Loucy (cell line): ENCODE measurements around the gene CLPSL1.

ENCODE experiments used
- EZH2phosphoT487 ChIP-seq: fragments of 200-600 bp; IDR thresholded peaks from 2 replicates; pipeline ENCODE4 v1.6.1; 2018; ENCODE audit warnings: antibody characterized with exemption, mild to moderate bottlenecking, moderate library complexity, borderline replicate concordance
- TF ChIP-seq, protein P1 (sequence below): fragments of 200-600 bp; sonication (generic); conservative IDR thresholded peaks from 2 replicates; pipeline ENCODE4 v1.5.1; 2014; ENCODE audit warnings: mild to moderate bottlenecking, antibody characterized with exemption, low read length

DNA sequence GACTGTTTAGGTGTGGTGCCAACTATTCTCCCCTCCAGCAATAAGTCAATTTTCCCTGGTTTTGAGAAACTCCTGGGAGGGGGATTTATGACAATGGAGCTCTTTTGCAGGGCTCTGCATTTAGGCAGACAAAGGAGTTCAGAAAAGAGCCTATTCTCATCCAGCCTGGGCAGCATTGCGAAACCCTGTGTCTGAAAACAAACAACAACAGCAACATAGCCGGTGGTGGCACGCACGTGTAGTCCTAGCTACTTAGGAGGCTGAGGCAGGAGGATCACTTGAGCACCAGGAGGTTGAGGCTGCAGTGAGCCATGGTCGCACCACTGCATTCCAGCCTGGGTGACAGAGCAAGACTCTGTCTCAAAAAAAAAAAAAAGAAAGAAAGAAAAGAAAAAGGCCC lies 9.9 kb downstream of the CLPSL1 start:
- TF ChIP-seq, protein P1, sequence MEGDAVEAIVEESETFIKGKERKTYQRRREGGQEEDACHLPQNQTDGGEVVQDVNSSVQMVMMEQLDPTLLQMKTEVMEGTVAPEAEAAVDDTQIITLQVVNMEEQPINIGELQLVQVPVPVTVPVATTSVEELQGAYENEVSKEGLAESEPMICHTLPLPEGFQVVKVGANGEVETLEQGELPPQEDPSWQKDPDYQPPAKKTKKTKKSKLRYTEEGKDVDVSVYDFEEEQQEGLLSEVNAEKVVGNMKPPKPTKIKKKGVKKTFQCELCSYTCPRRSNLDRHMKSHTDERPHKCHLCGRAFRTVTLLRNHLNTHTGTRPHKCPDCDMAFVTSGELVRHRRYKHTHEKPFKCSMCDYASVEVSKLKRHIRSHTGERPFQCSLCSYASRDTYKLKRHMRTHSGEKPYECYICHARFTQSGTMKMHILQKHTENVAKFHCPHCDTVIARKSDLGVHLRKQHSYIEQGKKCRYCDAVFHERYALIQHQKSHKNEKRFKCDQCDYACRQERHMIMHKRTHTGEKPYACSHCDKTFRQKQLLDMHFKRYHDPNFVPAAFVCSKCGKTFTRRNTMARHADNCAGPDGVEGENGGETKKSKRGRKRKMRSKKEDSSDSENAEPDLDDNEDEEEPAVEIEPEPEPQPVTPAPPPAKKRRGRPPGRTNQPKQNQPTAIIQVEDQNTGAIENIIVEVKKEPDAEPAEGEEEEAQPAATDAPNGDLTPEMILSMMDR, result no peak
- no peak for TF ChIP-seq EZH2phosphoT487
